Measurements from ENCODE around the gene GALNT3. TPM values are rescaled to one million over a fixed set of nuclear protein-coding genes. Genes with fewer than 3 reads are reported as not detected.

GALNT3 gene
- total RNA-seq, result 1.2 and 5.4 TPM in 2 replicates

DNA sequence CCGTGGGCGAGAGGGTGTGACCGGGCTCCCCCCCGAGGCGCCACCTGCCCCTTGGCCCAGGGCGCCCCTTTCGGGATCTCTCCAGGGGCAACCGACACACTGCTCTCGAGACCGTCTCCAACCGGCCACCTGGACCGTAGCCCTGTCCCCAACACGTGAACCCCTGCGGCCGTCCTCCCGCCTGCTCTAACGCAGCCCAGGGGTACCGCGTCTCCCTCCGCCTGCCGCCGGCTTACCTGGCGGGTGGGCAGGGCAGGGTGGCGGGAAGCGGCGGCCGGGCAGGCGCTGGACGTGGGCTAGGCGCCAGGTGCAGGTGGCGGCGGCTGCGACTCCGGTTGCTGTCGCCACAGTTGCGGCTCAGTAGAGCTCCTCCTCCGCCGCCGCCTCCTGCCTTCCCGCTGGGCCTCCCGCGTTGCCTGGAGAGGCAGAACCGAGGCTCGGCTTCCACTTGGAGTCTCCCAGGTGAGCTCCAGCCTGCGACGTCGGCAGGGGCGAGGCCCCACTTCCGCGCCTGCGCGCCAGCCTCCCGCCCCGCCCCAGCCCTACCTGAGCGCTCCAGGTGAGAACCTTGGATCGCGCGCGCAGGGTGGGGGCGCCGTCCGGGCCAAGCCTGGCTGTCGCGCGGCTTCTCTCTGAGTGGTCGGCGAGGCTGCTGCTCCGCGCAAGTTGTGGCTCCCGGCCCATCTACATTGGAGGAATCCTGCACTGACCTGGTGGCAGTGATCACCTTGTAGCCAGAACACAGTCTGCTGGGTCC, at the start of gene GALNT3:
TSS of gene GALNT3 (minus strand) at position 469 of the 757 bp plus-strand sequence. CDS start 23,547 bp downstream, outside the sequence.

Other genes starting within 250 kb of the GALNT3 start
- 27.0 and 44.2 TPM in 2 replicates for gene TTC21B, start 159.5 kb upstream of the GALNT3 start, total RNA-seq

Data from smooth muscle cell of the umbilical artery (primary cell).